HFF-Myc (cell line): ENCODE data around the gene APOL2.
"Not testable (repeated sequence)": the region's sequence is repeated elsewhere in the genome, so short reads cannot be mapped to it uniquely, and the experiment has no call there.

Experiments used
- DNase-seq: peaks from one replicate; pipeline ENCODE4 v3.0.0-alpha.2; 2011; ENCODE audit warnings: low read depth; ENCODE audit errors: extremely low read depth
- H3K4me3 ChIP-seq: replicated peaks from 2 replicates; pipeline ENCODE4 v1.5.1; 2011; ENCODE audit warnings: low read depth, mild to moderate bottlenecking, control low read depth, low read length
- CTCF ChIP-seq: IDR thresholded peaks from 2 replicates; pipeline ENCODE4 v1.5.1; 2012; ENCODE audit warnings: mild to moderate bottlenecking, low read depth, low read length, control low read depth; ENCODE audit errors: missing control alignments

The APOL2 gene

DNA sequence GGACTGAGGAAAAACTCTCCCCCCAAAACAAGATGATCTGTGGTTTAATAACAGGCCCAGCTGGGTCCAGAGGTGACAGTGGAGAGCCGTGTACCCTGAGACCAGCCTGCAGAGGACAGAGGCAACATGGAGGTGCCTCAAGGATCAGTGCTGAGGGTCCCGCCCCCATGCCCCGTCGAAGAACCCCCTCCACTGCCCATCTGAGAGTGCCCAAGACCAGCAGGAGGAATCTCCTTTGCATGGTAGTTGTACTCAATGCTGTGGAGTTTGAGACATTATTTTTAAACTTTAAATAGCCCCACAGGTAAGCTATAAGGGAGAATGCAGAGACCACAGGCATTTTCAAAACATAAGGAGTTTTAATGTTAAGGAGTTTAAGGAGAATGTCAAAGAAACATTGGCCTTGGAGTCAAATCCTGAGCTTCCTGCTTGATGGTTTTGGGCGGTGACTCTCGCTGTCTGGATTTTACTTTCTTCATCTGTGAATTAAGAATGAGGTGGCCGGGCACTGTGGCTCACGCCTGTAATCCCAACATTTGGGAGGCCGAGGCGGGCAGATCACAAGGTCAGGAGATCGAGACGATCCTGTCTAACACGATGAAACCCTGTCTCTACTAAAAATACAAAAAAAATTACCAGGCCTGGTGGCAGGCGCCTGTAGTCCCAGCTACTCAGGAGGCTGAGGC lies 20.4 kb upstream of the APOL2 start:
- TF ChIP-seq CTCF: no peak
- no peak for DNase-seq
- H3K4me3 ChIP-seq: no peak overlapping the region

GRCh38 chr22:36258701-36259614 lies 19.6 kb upstream of the APOL2 start:
- H3K4me3 ChIP-seq: no peak overlapping the region
- DNase-seq: no peak
- TF ChIP-seq CTCF: no peak

GRCh38 chr22:36257948-36258670 lies 18.8 kb upstream of the APOL2 start:
- no peak overlapping the region for H3K4me3 ChIP-seq
- DNase-seq: no peak
- no peak for TF ChIP-seq CTCF

- TF ChIP-seq CTCF: no peak
- no peak for DNase-seq
- H3K4me3 ChIP-seq: no peak overlapping the region
These were observed 18.0 kb upstream of the APOL2 start for GRCh38 chr22:36257308-36257707.

DNA sequence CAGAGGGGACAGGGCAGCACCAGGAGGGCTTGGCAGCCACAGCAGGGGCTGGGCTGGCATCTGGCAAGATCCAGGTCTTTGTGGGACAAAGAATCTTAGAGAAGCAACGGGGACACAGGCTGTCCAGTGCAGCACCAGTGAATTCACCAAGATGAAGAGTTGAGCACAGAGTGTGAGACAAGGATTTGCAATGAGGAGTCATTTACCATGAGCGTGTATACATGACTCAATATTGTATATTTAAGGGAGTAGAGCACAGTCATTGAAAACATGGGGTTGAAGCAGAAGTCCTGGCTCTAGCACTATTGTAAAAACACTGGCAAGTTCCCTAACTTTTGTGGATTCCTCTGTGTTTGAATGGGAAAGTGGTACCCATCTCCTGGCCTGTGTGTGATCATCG lies 17.2 kb upstream of the APOL2 start:
- no peak for DNase-seq
- H3K4me3 ChIP-seq: no peak overlapping the region
- TF ChIP-seq CTCF: no peak

- DNase-seq, H3K4me3 ChIP-seq: not testable (repeated sequence)
These were observed 16.2 kb upstream of the APOL2 start for GRCh38 chr22:36255572-36255971.
